22Rv1 (cell line): ENCODE data around the gene TSPAN2.

Experiments
- CTCF ChIP-seq: fragments of 450-650 bp; IDR thresholded peaks from 2 replicates; pipeline ENCODE4 v1.5.1; 2017; ENCODE audit warnings: mild to moderate bottlenecking
- ZFX ChIP-seq: fragments of 450-650 bp; IDR thresholded peaks from 2 replicates; pipeline ENCODE4 v1.6.1; 2017; ENCODE audit warnings: antibody characterized with exemption, borderline replicate concordance

- TF ChIP-seq CTCF: no peak
- no peak for TF ChIP-seq ZFX
These were observed 29.3 kb upstream of the TSPAN2 start for GRCh38 chr1:115118611-115119010.
